Tibial artery (tissue), 4 donors: ENCODE results near the gene CCDC9B.

Source experiments
- DNase-seq, 2 donors: peaks; one replicate each; pipeline ENCODE4 v3.0.0-alpha.2; 2019
- H3K27ac ChIP-seq, 2 donors: fragments of 200-600 bp; sonication (generic) in 1 of 2; 1 replicate in 1 of 2; 2 replicates in 1 of 2; pipeline ENCODE4 v1.5.1; 2018 to 2019; ENCODE audit warnings: mild to moderate bottlenecking in 1 of 2
- H3K27me3 ChIP-seq, 2 donors: fragments of 200-600 bp; sonication (generic) in 1 of 2; one replicate each; pipeline versions ENCODE4 v1.5.1 to v1.6.0; 2016 to 2019
- H3K36me3 ChIP-seq, 3 donors: fragments of 200-600 bp; sonication (generic) in 2 of 3; one replicate each; pipeline ENCODE4 v1.5.1; 2016 to 2019; ENCODE audit warnings: mild to moderate bottlenecking in 2 of 3
- H3K4me1 ChIP-seq, 4 donors: fragments of 200-600 bp; sonication (generic) in 2 of 4; 1 replicate in 3 of 4; 2 replicates in 1 of 4; pipeline ENCODE4 v1.5.1; 2016 to 2019
- H3K4me3 ChIP-seq, 2 donors: fragments of 200-600 bp; sonication (generic) in 1 of 2; 1 replicate in 1 of 2; 2 replicates in 1 of 2; pipeline ENCODE4 v1.5.1; 2018 to 2019; ENCODE audit warnings: mild to moderate bottlenecking in 2 of 2
- H3K9me3 ChIP-seq, 3 donors: fragments of 200-600 bp; sonication (generic) in 1 of 3; one replicate each; pipeline ENCODE4 v1.5.1; 2016 to 2019
- intact Hi-C: fragments of 100-400 bp; cut with DNase I; formaldehyde crosslinking; loops from one replicate; pipeline ENCODE4 v1.15.0; 2023; ENCODE audit warnings: low total_unique reads
- TF ChIP-seq, protein P1 (sequence below), 2 experiments: fragments of 200-600 bp in 1 of 2; fragments of 450-650 bp in 1 of 2; IDR thresholded peaks; one replicate each; pipeline ENCODE4 v1.5.1; 2017 to 2019; ENCODE audit warnings: antibody characterized with exemption in 2 of 2, mild to moderate bottlenecking in 1 of 2, moderate library complexity in 1 of 2

CCDC9B gene

GRCh38 chr15:40357723-40358470 is 17.2 kb upstream of the CCDC9B start, which contains the start of gene DISP2:
Gene DISP2 (plus strand): TSS chr15:40358219. CDS start chr15:40358322, 103 bp downstream.
- no peaks in the 10 kb centered on the region for H3K9me3 ChIP-seq
- H3K4me3 ChIP-seq = peak within 1 kb of the TSS; percentile 41 to 53
- TF ChIP-seq, protein P1, sequence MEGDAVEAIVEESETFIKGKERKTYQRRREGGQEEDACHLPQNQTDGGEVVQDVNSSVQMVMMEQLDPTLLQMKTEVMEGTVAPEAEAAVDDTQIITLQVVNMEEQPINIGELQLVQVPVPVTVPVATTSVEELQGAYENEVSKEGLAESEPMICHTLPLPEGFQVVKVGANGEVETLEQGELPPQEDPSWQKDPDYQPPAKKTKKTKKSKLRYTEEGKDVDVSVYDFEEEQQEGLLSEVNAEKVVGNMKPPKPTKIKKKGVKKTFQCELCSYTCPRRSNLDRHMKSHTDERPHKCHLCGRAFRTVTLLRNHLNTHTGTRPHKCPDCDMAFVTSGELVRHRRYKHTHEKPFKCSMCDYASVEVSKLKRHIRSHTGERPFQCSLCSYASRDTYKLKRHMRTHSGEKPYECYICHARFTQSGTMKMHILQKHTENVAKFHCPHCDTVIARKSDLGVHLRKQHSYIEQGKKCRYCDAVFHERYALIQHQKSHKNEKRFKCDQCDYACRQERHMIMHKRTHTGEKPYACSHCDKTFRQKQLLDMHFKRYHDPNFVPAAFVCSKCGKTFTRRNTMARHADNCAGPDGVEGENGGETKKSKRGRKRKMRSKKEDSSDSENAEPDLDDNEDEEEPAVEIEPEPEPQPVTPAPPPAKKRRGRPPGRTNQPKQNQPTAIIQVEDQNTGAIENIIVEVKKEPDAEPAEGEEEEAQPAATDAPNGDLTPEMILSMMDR (IDR thresholded peaks at IDR 0.05) = peak in 1 of 2 experiments; percentile 21
- H3K36me3 ChIP-seq = no peaks in the 10 kb centered on the region
- no peak within 1 kb of the TSS for H3K27ac ChIP-seq
- peak; percentile 79 to 91 for DNase-seq
- peaks cover 0 to 4% of the 10 kb centered on the region in 2 donors for H3K27me3 ChIP-seq
- intact Hi-C loops = no loop called here
- peaks cover 0 to 27% (median 17%) of the 10 kb centered on the region in 4 donors for H3K4me1 ChIP-seq

- TF ChIP-seq, protein P1 (IDR thresholded peaks at IDR 0.05) = no peak
- H3K9me3 ChIP-seq = no peaks in the 10 kb centered on the region
- no peaks in the 10 kb centered on the region for H3K36me3 ChIP-seq
- intact Hi-C loops = no loop called here
- H3K4me3 ChIP-seq = peak overlapping the region in 1 of 2 donors; percentile 53
- peak in 1 of 2 donors; percentile 61 for DNase-seq
- peaks cover 0 to 4% of the 10 kb centered on the region in 2 donors for H3K27me3 ChIP-seq
- no peak overlapping the region for H3K27ac ChIP-seq
- peaks cover 0 to 27% (median 17%) of the 10 kb centered on the region in 4 donors for H3K4me1 ChIP-seq
Observed at GRCh38 chr15:40357246-40357645, 16.5 kb upstream of the CCDC9B start.

DNA sequence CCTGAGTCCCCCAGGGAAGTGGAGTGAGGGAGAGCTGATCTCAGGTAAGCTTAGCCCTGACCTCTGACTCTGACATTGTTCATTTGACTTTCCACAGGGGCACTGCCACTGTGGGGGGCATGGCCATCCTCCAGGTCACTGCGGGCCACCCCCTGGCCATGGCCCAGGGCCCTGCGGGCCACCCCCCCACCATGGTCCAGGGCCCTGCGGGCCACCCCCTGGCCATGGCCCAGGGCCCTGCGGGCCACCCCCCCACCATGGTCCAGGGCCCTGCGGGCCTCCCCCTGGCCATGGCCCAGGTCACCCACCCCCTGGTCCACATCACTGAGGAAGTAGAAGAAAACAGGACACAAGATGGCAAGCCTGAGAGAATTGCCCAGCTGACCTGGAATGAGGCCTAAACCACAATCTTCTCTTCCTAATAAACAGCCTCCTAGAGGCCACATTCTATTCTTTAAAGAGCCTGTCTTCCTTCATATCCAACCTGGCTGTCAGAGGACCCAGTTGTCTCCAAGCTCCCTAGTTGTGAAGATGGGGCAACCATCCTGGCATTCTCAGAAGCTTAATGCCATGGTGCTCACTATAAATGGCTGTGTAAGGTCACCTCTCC is 15.3 kb upstream of the CCDC9B start:
- intact Hi-C loops = no loop called here
- no peak overlapping the region for H3K4me3 ChIP-seq
- peaks cover 0 to 27% (median 17%) of the 10 kb centered on the region in 4 donors for H3K4me1 ChIP-seq
- DNase-seq = no peak
- H3K9me3 ChIP-seq = no peaks in the 10 kb centered on the region
- no peaks in the 10 kb centered on the region for H3K36me3 ChIP-seq
- TF ChIP-seq, protein P1 (IDR thresholded peaks at IDR 0.05) = no peak
- H3K27ac ChIP-seq = no peak overlapping the region
- peaks cover 0 to 4% of the 10 kb centered on the region in 2 donors for H3K27me3 ChIP-seq

- peaks cover 0 to 27% (median 17%) of the 10 kb centered on the region in 4 donors for H3K4me1 ChIP-seq
- no peak overlapping the region for H3K4me3 ChIP-seq
- no peaks in the 10 kb centered on the region for H3K9me3 ChIP-seq
- H3K27me3 ChIP-seq = peaks cover 0 to 4% of the 10 kb centered on the region in 2 donors
- H3K27ac ChIP-seq = no peak overlapping the region
- TF ChIP-seq, protein P1 (IDR thresholded peaks at IDR 0.05) = peak; percentile 38 to 41
- no peak for DNase-seq
- no peaks in the 10 kb centered on the region for H3K36me3 ChIP-seq
- intact Hi-C loops = loop anchor here (5.0 kb wide), 1 partner anchor 137 kb away; no protein-coding TSS in a partner anchor
Observed at GRCh38 chr15:40354408-40355171, 13.9 kb upstream of the CCDC9B start.

DNA sequence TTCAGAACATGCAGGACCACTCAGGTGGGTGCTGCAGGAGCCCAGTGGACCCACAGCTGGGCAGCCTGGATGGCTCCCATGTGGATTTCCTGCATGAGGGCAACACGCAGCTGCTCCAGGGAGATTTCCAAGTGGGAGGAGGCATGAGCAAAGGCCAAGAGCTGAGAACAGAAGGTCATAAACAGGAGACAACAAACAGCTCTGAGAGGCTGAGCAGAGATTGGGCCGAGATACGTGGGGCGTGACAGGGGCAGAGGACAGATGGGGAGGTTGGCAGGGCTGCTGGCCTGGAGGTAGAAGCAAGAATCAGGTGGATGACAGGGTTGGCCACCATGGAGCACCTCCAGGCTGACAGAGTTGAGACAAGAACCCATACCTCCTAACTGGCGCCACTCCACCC is 13.0 kb upstream of the CCDC9B start:
- Histone ChIP-seq H3K27ac (no peak overlapping the region), H3K4me3 (no peak overlapping the region), H3K9me3 (no peaks in the 10 kb centered on the region), H3K4me1 (peaks cover 0 to 25% (median 15%) of the 10 kb centered on the region in 4 donors), H3K27me3 (no peaks in the 10 kb centered on the region), H3K36me3 (no peaks in the 10 kb centered on the region)
- no peak for DNase-seq
- intact Hi-C loops = loop anchor here (5.0 kb wide), 1 partner anchor 136 kb away; no protein-coding TSS in a partner anchor
- TF ChIP-seq, protein P1 (IDR thresholded peaks at IDR 0.05) = no peak
